Measurements from ENCODE around the gene JMJD7. TPM values are rescaled to one million over a fixed set of nuclear protein-coding genes. Genes with fewer than 3 reads are reported as not detected.

Gene JMJD7
- total RNA-seq, 1 donor from 2014 or later, result 26.2 TPM

DNA sequence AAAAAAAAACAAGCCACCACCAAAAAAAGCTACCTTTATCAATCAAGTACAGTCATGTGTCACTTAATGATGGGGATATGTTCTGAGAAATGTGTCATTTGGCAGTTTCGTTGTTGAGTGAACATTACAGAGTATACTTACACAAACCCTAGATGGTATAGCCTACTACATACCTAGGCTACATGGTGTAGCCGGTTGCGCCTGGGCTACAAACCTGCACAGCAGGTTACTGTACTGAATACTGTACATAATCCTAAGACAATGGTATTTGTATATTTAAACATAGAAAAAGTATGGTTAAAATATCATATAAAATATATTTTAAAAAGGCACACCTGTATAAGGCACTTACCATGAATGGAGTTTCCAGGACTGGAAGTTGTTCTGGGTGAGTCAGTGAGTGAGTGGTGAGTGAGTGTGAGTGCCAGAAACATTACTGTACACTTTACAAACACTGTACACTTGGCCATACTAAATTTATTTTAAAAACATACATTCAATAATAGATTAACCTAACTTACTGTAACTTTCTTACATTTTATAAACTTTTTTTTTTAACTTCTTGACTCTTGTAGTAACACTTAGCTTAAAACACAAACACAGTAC is 25.9 kb upstream of the JMJD7 start:
- Mint-ChIP-seq H3K36me3 (ENCODE audit: insufficient read depth) (peaks cover 5% of the 10 kb centered on the region), H3K27me3 (no peaks in the 10 kb centered on the region), H3K4me1 (ENCODE audit: low read depth) (no peaks in the 10 kb centered on the region), H3K9me3 (ENCODE audit: low read depth) (no peaks in the 10 kb centered on the region), H3K4me3 (ENCODE audit: low read depth) (no peak overlapping the region), H3K27ac (no peak overlapping the region)
- no peak for DNase-seq (ENCODE audit: low spot score, unreplicated experiment)
- TF ChIP-seq, protein P1, sequence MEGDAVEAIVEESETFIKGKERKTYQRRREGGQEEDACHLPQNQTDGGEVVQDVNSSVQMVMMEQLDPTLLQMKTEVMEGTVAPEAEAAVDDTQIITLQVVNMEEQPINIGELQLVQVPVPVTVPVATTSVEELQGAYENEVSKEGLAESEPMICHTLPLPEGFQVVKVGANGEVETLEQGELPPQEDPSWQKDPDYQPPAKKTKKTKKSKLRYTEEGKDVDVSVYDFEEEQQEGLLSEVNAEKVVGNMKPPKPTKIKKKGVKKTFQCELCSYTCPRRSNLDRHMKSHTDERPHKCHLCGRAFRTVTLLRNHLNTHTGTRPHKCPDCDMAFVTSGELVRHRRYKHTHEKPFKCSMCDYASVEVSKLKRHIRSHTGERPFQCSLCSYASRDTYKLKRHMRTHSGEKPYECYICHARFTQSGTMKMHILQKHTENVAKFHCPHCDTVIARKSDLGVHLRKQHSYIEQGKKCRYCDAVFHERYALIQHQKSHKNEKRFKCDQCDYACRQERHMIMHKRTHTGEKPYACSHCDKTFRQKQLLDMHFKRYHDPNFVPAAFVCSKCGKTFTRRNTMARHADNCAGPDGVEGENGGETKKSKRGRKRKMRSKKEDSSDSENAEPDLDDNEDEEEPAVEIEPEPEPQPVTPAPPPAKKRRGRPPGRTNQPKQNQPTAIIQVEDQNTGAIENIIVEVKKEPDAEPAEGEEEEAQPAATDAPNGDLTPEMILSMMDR (IDR thresholded peaks at IDR 0.05; ENCODE audit: unreplicated experiment), result no peak

DNA sequence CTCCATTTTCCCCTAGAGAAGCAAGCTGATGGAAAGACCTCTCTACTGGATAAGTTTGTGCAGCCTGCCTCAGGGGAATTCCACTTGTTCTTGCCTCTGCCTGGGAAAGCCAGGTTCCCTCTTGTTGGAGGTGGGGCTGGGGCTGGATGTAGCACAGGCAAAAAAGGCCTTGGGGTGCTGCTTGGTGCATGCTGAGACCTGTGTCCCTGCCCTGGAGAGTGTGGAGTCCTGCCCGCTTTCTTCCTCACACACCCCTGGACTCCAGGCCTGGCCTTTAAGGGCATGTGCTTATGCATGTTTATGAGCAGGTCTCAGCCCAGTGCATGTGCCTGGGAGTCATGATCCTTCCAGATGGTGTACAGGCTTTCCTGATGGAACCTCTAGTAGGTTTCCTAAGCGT is 23.5 kb upstream of the JMJD7 start:
- no peaks in the 10 kb centered on the region for H3K9me3 Mint-ChIP-seq (ENCODE audit: low read depth)
- H3K4me3 Mint-ChIP-seq (ENCODE audit: low read depth), result no peak overlapping the region
- no peaks in the 10 kb centered on the region for H3K27me3 Mint-ChIP-seq
- no peak overlapping the region for H3K27ac Mint-ChIP-seq
- peaks cover 5% of the 10 kb centered on the region for H3K36me3 Mint-ChIP-seq (ENCODE audit: insufficient read depth)
- TF ChIP-seq, protein P1 (IDR thresholded peaks at IDR 0.05; ENCODE audit: unreplicated experiment), result no peak
- no peak for DNase-seq (ENCODE audit: low spot score, unreplicated experiment)
- no peaks in the 10 kb centered on the region for H3K4me1 Mint-ChIP-seq (ENCODE audit: low read depth)

DNA sequence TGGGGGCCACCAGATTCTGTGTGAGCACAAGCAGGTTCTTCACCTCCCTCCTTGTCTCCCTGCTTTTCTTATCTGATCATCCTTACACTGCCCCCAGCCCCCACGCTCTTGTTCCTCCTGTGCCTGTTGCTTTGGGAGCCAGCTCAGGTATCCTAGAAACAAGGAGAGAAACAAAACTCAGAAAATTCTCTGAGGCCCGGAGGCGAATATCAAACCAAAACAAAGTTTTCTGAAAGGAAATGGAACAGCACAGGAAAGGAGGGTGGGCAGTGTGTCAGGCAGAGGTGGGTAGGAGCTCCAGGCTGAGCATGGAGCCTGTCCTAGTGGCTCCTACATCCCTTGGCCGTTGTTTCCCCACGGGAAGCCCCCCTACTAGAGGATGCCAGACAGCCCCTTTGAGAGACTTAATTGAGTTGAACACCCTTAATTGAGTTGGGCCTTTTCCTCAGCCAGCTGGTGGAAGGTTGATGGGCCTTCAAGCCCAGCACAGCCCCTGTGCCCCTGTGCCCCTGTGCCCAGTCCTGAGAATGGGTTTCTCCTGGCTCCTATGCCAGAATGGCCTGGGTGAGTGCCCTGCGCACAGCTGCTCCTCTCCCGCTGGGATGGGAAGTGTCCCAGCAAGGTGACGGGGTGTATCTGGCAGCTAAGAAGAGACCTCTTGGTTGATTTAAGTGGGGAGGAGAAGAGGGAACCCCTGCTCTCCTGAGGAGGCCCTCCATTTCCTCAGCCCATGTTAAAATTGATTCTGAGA is 22.8 kb upstream of the JMJD7 start:
- Mint-ChIP-seq H3K4me3 (ENCODE audit: low read depth) (no peak overlapping the region), H3K27me3 (no peaks in the 10 kb centered on the region), H3K9me3 (ENCODE audit: low read depth) (no peaks in the 10 kb centered on the region), H3K36me3 (ENCODE audit: insufficient read depth) (peaks cover 5% of the 10 kb centered on the region), H3K27ac (no peak overlapping the region), H3K4me1 (ENCODE audit: low read depth) (no peaks in the 10 kb centered on the region)
- TF ChIP-seq, protein P1 (IDR thresholded peaks at IDR 0.05; ENCODE audit: unreplicated experiment), result no peak
- no peak for DNase-seq (ENCODE audit: low spot score, unreplicated experiment)

DNA sequence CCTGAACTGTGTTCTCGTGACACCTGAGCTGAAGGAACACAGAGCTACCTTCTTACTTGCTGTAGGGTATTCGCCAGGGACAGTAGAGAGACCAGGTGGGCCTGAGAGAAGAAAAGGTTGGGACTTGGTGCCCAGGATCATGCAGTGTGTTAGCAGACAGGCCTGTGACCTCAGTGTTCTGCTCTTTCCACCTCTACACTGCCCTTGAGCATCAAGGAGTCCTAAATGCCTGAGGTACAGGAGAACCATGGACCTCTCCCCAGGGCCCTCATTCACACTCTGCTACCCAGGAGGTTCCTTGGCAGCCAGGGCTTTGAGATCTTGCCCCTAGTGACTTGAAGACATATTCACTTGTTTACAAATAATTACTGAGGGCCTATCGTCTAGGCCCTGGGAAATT is 22.2 kb upstream of the JMJD7 start:
- Mint-ChIP-seq H3K27me3 (no peaks in the 10 kb centered on the region), H3K27ac (no peak overlapping the region), H3K4me1 (ENCODE audit: low read depth) (no peaks in the 10 kb centered on the region), H3K36me3 (ENCODE audit: insufficient read depth) (peaks cover 3% of the 10 kb centered on the region), H3K9me3 (ENCODE audit: low read depth) (no peaks in the 10 kb centered on the region), H3K4me3 (ENCODE audit: low read depth) (no peak overlapping the region)
- TF ChIP-seq, protein P1 (IDR thresholded peaks at IDR 0.05; ENCODE audit: unreplicated experiment), result no peak
- no peak for DNase-seq (ENCODE audit: low spot score, unreplicated experiment)

DNA sequence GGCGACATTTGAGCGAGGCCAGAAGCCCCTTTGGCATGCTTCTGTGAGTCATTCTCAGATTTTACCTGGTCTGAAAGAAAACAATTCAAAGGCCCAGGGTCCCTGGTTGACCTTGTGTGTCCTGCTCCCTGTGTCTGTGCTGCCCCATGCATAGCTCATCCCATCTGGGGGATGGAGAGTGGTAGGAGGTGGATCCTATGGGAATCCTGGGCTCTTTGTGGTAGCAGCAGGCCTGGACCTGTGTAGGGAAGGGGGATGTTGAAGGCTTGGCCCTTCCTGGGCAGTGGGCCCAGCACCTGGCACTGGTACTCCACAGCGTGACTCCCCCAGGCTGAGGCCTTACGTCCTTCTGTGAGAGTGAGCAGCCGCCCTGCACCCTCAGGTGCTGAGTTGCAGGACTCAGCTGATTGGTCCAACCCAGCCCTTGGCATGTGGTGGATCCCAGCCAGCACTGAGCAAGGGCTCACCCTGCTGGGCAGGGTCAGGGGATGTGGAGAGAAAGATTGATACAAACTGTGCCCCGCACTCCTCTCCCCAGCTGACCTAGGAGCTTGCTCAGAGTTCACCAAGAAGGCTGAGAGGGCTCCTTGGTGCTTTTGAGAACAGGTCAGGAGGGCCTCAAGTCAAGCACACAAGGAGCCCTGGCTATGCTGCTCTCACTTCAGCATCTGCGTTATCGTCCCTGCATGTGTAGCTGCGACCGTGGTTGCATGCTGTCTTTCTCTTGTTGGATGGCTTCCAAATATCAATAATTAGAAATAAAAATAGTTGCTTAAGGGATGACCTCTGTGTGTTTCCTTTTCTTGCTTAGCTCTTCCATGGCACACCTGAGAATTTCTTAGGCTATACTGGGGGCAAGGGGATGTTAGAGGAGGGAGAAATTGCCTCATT is 21.4 kb upstream of the JMJD7 start:
- Mint-ChIP-seq H3K9me3 (ENCODE audit: low read depth) (no peaks in the 10 kb centered on the region), H3K27me3 (no peaks in the 10 kb centered on the region), H3K4me1 (ENCODE audit: low read depth) (no peaks in the 10 kb centered on the region), H3K4me3 (ENCODE audit: low read depth) (no peak overlapping the region), H3K27ac (peak overlapping the region; percentile 60), H3K36me3 (ENCODE audit: insufficient read depth) (no peaks in the 10 kb centered on the region)
- TF ChIP-seq, protein P1 (IDR thresholded peaks at IDR 0.05; ENCODE audit: unreplicated experiment), result no peak
- DNase-seq (ENCODE audit: low spot score, unreplicated experiment), result no peak

All from progenitor cell of endocrine pancreas (in vitro differentiated cells).